ENCODE data around the gene SLC12A2.
A peak's percentile ranks its signal among the peaks of the same experiment; 100 is the strongest.

The SLC12A2 gene

GRCh38 chr5:128228008-128228407 is 144.4 kb downstream of the SLC12A2 start:
- peak; percentile 29; the same call in 1 of the 2 replicates for TF ChIP-seq NFIC (IDR thresholded peaks at IDR 0.05)
- TF ChIP-seq RAD21 (IDR thresholded peaks at IDR 0.05; ENCODE audit: low read depth): no peak
- TF ChIP-seq EP300 (IDR thresholded peaks at IDR 0.05; ENCODE audit: borderline replicate concordance): 0 out of 2 replicates have a peak, but pooled peaks have one; percentile 18

DNA sequence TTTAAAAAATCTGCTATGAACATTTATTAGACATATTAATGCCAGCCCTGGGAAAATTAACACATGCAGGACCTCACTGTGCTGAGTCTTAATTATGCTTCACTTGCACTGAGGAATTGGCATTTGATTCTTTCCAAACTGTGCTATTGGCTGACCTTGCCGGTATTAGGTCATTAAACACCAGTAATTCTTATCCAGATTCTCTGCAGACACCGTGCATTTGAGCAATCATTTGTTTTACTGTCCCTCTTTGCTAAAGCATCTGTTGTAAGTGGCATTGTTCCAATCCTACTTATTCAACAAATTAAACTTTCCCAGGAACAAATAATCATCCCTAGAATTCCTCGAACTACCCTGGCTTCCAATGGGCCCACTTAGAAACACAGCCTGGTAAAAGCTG is 145.0 kb downstream of the SLC12A2 start:
- TF ChIP-seq EGR1 (IDR thresholded peaks at IDR 0.05): no peak
- no peak for TF ChIP-seq CREB1 (IDR thresholded peaks at IDR 0.05; ENCODE audit: low read depth)
- TF ChIP-seq TCF12 (IDR thresholded peaks at IDR 0.05; ENCODE audit: low read depth): peak; percentile 77
- peak; percentile 63 for TF ChIP-seq TEAD4 (IDR thresholded peaks at IDR 0.05)
- no peak for TF ChIP-seq MAX (IDR thresholded peaks at IDR 0.05)
- TF ChIP-seq ZBTB7A (IDR thresholded peaks at IDR 0.05; ENCODE audit: low read depth): no peak
- TF ChIP-seq RAD21 (IDR thresholded peaks at IDR 0.05; ENCODE audit: low read depth): no peak
- no peak for TF ChIP-seq YY1 (IDR thresholded peaks at IDR 0.05; ENCODE audit: low read depth)
- TF ChIP-seq EP300 (IDR thresholded peaks at IDR 0.05; ENCODE audit: borderline replicate concordance): peak; percentile 78
- peak; percentile 54; the same call in 1 of the 2 replicates for TF ChIP-seq FOXM1 (IDR thresholded peaks at IDR 0.05; ENCODE audit: borderline replicate concordance, low read depth)
- TF ChIP-seq TAF1 (IDR thresholded peaks at IDR 0.05; ENCODE audit: low read depth): no peak
- 0 out of 2 replicates have a peak, but pooled peaks have one; percentile 36 for TF ChIP-seq CEBPB (IDR thresholded peaks at IDR 0.05)
- TF ChIP-seq REST (IDR thresholded peaks at IDR 0.05; ENCODE audit: low read depth): no peak
- TF ChIP-seq, protein P1, sequence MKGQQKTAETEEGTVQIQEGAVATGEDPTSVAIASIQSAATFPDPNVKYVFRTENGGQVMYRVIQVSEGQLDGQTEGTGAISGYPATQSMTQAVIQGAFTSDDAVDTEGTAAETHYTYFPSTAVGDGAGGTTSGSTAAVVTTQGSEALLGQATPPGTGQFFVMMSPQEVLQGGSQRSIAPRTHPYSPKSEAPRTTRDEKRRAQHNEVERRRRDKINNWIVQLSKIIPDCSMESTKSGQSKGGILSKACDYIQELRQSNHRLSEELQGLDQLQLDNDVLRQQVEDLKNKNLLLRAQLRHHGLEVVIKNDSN (IDR thresholded peaks at IDR 0.05): no peak
- TF ChIP-seq NFIC (IDR thresholded peaks at IDR 0.05): peak; percentile 83

GRCh38 chr5:128234928-128235641 is 151.5 kb downstream of the SLC12A2 start:
- TF ChIP-seq TCF12 (IDR thresholded peaks at IDR 0.05; ENCODE audit: low read depth): no peak
- no peak for TF ChIP-seq MAX (IDR thresholded peaks at IDR 0.05)
- TF ChIP-seq EP300 (IDR thresholded peaks at IDR 0.05; ENCODE audit: borderline replicate concordance): no peak
- no peak for TF ChIP-seq TAF1 (IDR thresholded peaks at IDR 0.05; ENCODE audit: low read depth)
- no peak for TF ChIP-seq YY1 (IDR thresholded peaks at IDR 0.05; ENCODE audit: low read depth)
- TF ChIP-seq REST (IDR thresholded peaks at IDR 0.05; ENCODE audit: low read depth): no peak
- TF ChIP-seq TEAD4 (IDR thresholded peaks at IDR 0.05): no peak
- TF ChIP-seq, protein P1 (IDR thresholded peaks at IDR 0.05): no peak
- no peak for TF ChIP-seq NFIC (IDR thresholded peaks at IDR 0.05)
- TF ChIP-seq ZBTB7A (IDR thresholded peaks at IDR 0.05; ENCODE audit: low read depth): no peak
- TF ChIP-seq EGR1 (IDR thresholded peaks at IDR 0.05): no peak
- TF ChIP-seq RAD21 (IDR thresholded peaks at IDR 0.05; ENCODE audit: low read depth): no peak

DNA sequence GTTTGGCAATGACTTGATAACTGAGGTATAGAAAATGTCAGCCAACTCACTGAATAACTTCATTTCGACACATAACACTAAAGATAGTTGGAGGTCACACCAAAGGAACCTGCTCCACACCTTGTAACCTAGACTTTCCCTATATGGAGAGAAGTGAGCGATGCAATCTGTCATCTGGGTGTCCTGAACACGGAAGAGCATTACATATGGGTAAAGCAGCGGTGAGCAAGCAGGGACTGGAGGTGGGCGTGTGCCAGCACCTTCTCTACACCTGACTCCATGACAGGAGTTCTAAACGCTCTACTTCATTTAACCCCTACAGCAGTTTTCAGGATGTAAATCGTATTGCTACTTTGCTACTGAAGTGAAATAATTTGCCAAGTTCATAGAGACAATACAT is 152.8 kb downstream of the SLC12A2 start:
- TF ChIP-seq CREB1 (IDR thresholded peaks at IDR 0.05; ENCODE audit: low read depth): no peak
- no peak for TF ChIP-seq FOXM1 (IDR thresholded peaks at IDR 0.05; ENCODE audit: borderline replicate concordance, low read depth)
- no peak for TF ChIP-seq EGR1 (IDR thresholded peaks at IDR 0.05)
- no peak for TF ChIP-seq REST (IDR thresholded peaks at IDR 0.05; ENCODE audit: low read depth)
- no peak for TF ChIP-seq MAX (IDR thresholded peaks at IDR 0.05)
- no peak for TF ChIP-seq NFIC (IDR thresholded peaks at IDR 0.05)
- no peak for TF ChIP-seq TCF12 (IDR thresholded peaks at IDR 0.05; ENCODE audit: low read depth)
- TF ChIP-seq TEAD4 (IDR thresholded peaks at IDR 0.05): no peak
- TF ChIP-seq, protein P1 (IDR thresholded peaks at IDR 0.05): no peak
- TF ChIP-seq CEBPB (IDR thresholded peaks at IDR 0.05): no peak
- TF ChIP-seq TAF1 (IDR thresholded peaks at IDR 0.05; ENCODE audit: low read depth): no peak
- TF ChIP-seq RAD21 (IDR thresholded peaks at IDR 0.05; ENCODE audit: low read depth): no peak

All from Ishikawa (cell line).